T-cell (primary cell): ENCODE measurements around the gene UBE2G1. TPM values are rescaled to one million over a fixed set of nuclear protein-coding genes. Genes with fewer than 3 reads are reported as not detected.
A peak's percentile ranks its signal among the peaks of the same experiment; 100 is the strongest.

Source experiments
- ATAC-seq, 4 experiments: fragments of 200-7000 bp in 3 of 4; fragments of 150-1000 bp in 1 of 4; cut with Tn5 transposase; replicated peaks in 1 of 4; 1 replicate in 3 of 4; 2 replicates in 1 of 4; pipeline ENCODE4 v1.10.0; 2021; ENCODE audit warnings: moderate library complexity in 3 of 4, mild to moderate bottlenecking in 2 of 4, moderate number of reproducible peaks in 1 of 4
- CTCF ChIA-PET, 2 donors: fragments of 300-600 bp; sonication (Branson Sonifier 250); formaldehyde crosslinking; loops; one replicate each; lab custom pipeline; 2022; ENCODE audit warnings: antibody characterized with exemption in 2 of 2; lab: Charles Lee
- POLR2A ChIA-PET, 2 donors: fragments of 300-600 bp; sonication (Branson Sonifier 250); formaldehyde crosslinking; loops; one replicate each; lab custom pipeline; 2022; ENCODE audit warnings: antibody characterized with exemption in 2 of 2; lab: Charles Lee
- DNase-seq, 35 experiments: peaks; one replicate each; pipeline versions ENCODE4 v3.0.0 to v3.0.0-alpha.2; 2013 to 2023
- H3K27ac ChIP-seq: one replicate; pipeline ENCODE4 v1.5.1; 2013; ENCODE audit warnings: low read length
- H3K27me3 ChIP-seq, 2 experiments: replicated peaks in 1 of 2; 1 replicate in 1 of 2; 2 replicates in 1 of 2; pipeline versions ENCODE4 v1.6.1 to v1.7.0; 2013; ENCODE audit warnings: low read length in 1 of 2, mixed read lengths in 1 of 2; ENCODE audit not compliant: control insufficient read depth in 2 of 2, insufficient read depth in 2 of 2; ENCODE audit errors: extremely low read depth in 1 of 2
- H3K36me3 ChIP-seq, 2 donors: 1 replicate in 1 of 2; 2 replicates in 1 of 2; pipeline versions ENCODE4 v1.6.1 to v1.7.0; 2013; ENCODE audit warnings: low read length in 1 of 2; ENCODE audit not compliant: control insufficient read depth in 2 of 2, insufficient read depth in 1 of 2; ENCODE audit errors: extremely low read depth in 1 of 2
- H3K4me1 ChIP-seq, 2 experiments: 1 replicate in 1 of 2; 2 replicates in 1 of 2; pipeline versions ENCODE4 v1.6.1 to v1.7.0; 2013; ENCODE audit warnings: low read length in 2 of 2, mixed read lengths in 1 of 2; ENCODE audit not compliant: insufficient read depth in 2 of 2, control insufficient read depth in 1 of 2; ENCODE audit errors: extremely low read depth in 1 of 2
- H3K4me3 ChIP-seq, 2 donors: 1 replicate in 1 of 2; 2 replicates in 1 of 2; pipeline versions ENCODE4 v1.5.1 to v1.7.0; 2013; ENCODE audit warnings: mild to moderate bottlenecking in 2 of 2, low read length in 1 of 2, moderate library complexity in 1 of 2; ENCODE audit not compliant: control insufficient read depth in 1 of 2; ENCODE audit errors: extremely low read depth in 1 of 2
- H3K9me3 ChIP-seq: 2 replicates; pipeline ENCODE4 v1.7.0; 2013
- H3K27ac Mint-ChIP-seq, 2 donors: one replicate each; pipeline ENCODE4 v1.8.0; 2020 to 2021; ENCODE audit warnings: mild to moderate bottlenecking in 2 of 2, mixed read lengths in 2 of 2
- H3K27me3 Mint-ChIP-seq, 2 donors: one replicate each; pipeline ENCODE4 v1.8.0; 2021 to 2022; ENCODE audit warnings: mixed read lengths in 2 of 2
- H3K36me3 Mint-ChIP-seq: one replicate; pipeline ENCODE4 v1.8.0; 2021; ENCODE audit warnings: mixed read lengths
- H3K4me1 Mint-ChIP-seq, 3 donors: one replicate each; pipeline ENCODE4 v1.8.0; 2020 to 2022; ENCODE audit warnings: mixed read lengths in 3 of 3, mild to moderate bottlenecking in 1 of 3
- H3K4me3 Mint-ChIP-seq, 3 donors: one replicate each; pipeline ENCODE4 v1.8.0; 2020 to 2022; ENCODE audit warnings: mild to moderate bottlenecking in 3 of 3, mixed read lengths in 3 of 3, moderate library complexity in 3 of 3
- H3K9me3 Mint-ChIP-seq, 3 donors: one replicate each; pipeline ENCODE4 v1.8.0; 2020 to 2022; ENCODE audit warnings: mixed read lengths in 3 of 3
- WGBS: methylation state at CpG from one replicate; pipeline ENCODE4 v1.1.5; 2013; ENCODE audit warnings: missing lambda C conversion rate; ENCODE audit not compliant: insufficient coverage; 5-methylcytosine and 5-hydroxymethylcytosine counted together
- total RNA-seq, 35 experiments: library from RNA in 6 of 35; stranded (reverse) in 6 of 35; fragments of 120-200 nt in 1 of 35; gene quantifications; one replicate each; pipeline versions ENCODE4 v1.2.1 to v1.2.4 and lab custom pipeline; 2013 to 2026

Gene UBE2G1
- total RNA-seq, 5 donors from 2014 or later (not counting 1 experiment from before 2014, with no cell fraction given), result 49.6 to 62.5 (median 56.4) TPM

DNA sequence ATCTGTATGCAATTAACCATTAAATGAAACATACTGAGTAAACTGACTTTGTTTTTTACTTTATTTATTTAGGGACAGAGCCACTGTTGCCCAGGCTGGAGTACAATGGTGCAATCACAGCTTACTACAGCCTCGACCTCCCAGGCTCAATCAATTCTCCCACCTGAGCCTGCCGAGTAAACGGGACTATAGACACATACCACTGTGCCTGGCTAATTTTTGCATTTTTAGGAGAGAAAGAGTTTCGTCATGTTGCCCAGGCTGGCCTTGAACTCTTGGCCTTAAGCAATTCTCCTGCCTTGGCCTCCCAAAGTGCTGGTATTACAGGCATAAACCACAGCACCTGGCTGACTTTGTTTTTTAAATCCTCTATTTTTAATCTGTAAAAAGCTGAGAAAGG, 145.3 kb downstream of the UBE2G1 start:
- Mint-ChIP-seq H3K9me3 (no peaks in the 10 kb centered on the region), H3K36me3 (peaks cover 14% of the 10 kb centered on the region), H3K4me1 (no peaks in the 10 kb centered on the region), H3K4me3 (no peak overlapping the region), H3K27me3 (no peaks in the 10 kb centered on the region), H3K27ac (no peak overlapping the region)
- 93% methylated on average over 3 of the region's 4 CpGs for WGBS
- CTCF ChIA-PET, result no interaction called here
- ATAC-seq (no peak), DNase-seq (no peak)
- no peak overlapping the region for H3K27ac ChIP-seq
- H3K4me1 ChIP-seq, result no peaks in the 10 kb centered on the region
- H3K27me3 ChIP-seq, result no peaks in the 10 kb centered on the region
- POLR2A ChIA-PET, result no interaction called here
- H3K36me3 ChIP-seq, result peaks cover 0 to 28% of the 10 kb centered on the region in 2 donors
- no peak overlapping the region for H3K4me3 ChIP-seq
- no peaks in the 10 kb centered on the region for H3K9me3 ChIP-seq

DNA sequence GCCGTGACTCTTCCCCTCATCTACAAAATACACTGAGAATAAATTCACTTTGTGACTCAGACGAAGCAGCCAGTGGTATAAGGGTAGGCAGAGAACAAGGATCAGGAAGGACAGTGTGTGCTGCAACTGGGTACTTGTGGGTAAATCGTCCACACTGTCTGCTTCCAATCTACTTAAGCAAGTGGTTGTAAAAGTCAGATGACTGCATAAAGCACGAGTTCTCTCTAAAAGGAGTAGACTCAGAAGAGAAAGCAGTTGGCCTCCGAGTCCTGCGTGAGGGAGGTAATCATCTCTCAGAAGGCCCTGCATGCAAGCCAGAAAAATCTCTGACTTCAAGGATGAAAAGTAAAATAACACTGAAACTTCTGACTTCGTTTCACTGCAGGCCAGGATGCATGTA, 145.8 kb downstream of the UBE2G1 start:
- Histone ChIP-seq H3K4me3 (no peak overlapping the region), H3K27me3 (no peaks in the 10 kb centered on the region), H3K9me3 (no peaks in the 10 kb centered on the region), H3K4me1 (no peaks in the 10 kb centered on the region), H3K36me3 (peaks cover 0 to 28% of the 10 kb centered on the region in 2 donors), H3K27ac (no peak overlapping the region)
- no peaks in the 10 kb centered on the region for H3K9me3 Mint-ChIP-seq
- POLR2A ChIA-PET, result interaction anchor here in 1 of 2 donors (0.6 kb wide), 1 partner anchor 541 kb away, joined by 6 read pairs; no protein-coding TSS in a partner anchor
- 100% methylated on average over 5 of the region's 7 CpGs for WGBS
- CTCF ChIA-PET, result interaction anchor here in 1 of 2 donors (2.3 kb wide), 1 partner anchor 21 kb away, joined by 10 read pairs; no protein-coding TSS in a partner anchor
- no peak for DNase-seq
- peaks cover 1 to 2% (median 2%) of the 10 kb centered on the region in 3 donors for H3K4me1 Mint-ChIP-seq
- ATAC-seq, result no peak
- no peak overlapping the region for H3K4me3 Mint-ChIP-seq
- H3K27me3 Mint-ChIP-seq, result no peaks in the 10 kb centered on the region
- H3K27ac Mint-ChIP-seq, result peak overlapping the region in 1 of 2 donors; percentile 65
- H3K36me3 Mint-ChIP-seq, result peaks cover 14% of the 10 kb centered on the region

Other genes starting within 250 kb of the UBE2G1 start
- gene ZZEF1, start 223.6 kb downstream of the UBE2G1 start, total RNA-seq, result 100 to 1,000 TPM in 1 of 5 donors, 10 to 100 TPM in 4; 84.4 to 107 (median 89.6) TPM
- 10 to 100 TPM in 3 of 5 donors, 1 to 10 TPM in 2; 6.8 to 16.3 (median 10.1) TPM for gene CYB5D2, start 223.5 kb downstream of the UBE2G1 start, total RNA-seq
- gene ANKFY1, start 102.7 kb downstream of the UBE2G1 start, total RNA-seq, result 10 to 100 TPM; 58.0 to 69.6 (median 67.0) TPM
- gene SPNS3, start 67.3 kb upstream of the UBE2G1 start, total RNA-seq, result 1 to 10 TPM; 2.3 to 5.4 (median 4.6) TPM
- under 1 TPM; 0.30 to 0.75 (median 0.53) TPM for gene SPNS2, start 132.2 kb upstream of the UBE2G1 start, total RNA-seq
- gene MYBBP1A, start 188.7 kb upstream of the UBE2G1 start, total RNA-seq, result 100 to 1,000 TPM in 1 of 5 donors, 10 to 100 TPM in 4; 57.0 to 102 (median 94.2) TPM
- gene GGT6, start 193.9 kb upstream of the UBE2G1 start, total RNA-seq, result not detected
- gene SMTNL2, start 217.9 kb upstream of the UBE2G1 start, total RNA-seq, result not detected